ENCODE measurements around the gene ALG5.

The ALG5 gene

GRCh38 chr13:36921631-36922301 is 77.4 kb downstream of the ALG5 start:
- CTCF ChIA-PET, result no interaction called here
- no peak for DNase-seq (ENCODE audit: low read depth, low spot score)
- H3K4me3 ChIP-seq (ENCODE audit: low read depth, low read length), result no peak overlapping the region
- TF ChIP-seq CTCF (IDR thresholded peaks at IDR 0.05; ENCODE audit: insufficient read depth, low read length, missing control alignments), result no peak
- POLR2A ChIA-PET, result no interaction called here

DNA sequence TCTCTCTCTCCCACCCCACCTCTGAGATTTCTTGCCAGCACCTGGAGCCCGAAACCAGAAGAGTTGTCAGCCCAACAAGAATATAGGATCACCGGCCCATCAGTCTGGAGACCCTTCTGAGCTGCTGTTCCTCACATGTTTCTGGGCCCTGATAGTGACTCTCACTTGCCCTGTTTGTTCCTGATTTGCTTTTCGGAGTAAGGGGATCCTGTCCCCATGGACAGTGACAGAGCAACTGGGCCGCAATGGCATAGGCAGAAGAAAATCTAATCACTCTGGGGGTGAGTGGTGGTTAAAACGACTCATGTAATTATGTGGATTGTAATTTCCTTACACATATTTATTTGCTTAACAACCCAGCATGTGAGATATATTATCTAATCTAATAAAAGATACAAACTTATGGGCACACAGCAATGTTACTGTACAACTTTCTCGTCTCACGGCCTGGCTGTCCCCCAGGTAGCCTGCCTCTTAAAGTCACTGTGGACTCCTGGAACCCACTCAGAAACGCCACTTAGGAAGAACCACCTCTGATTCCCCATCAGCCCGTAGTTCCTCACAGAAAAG is 78.4 kb downstream of the ALG5 start:
- TF ChIP-seq CTCF (IDR thresholded peaks at IDR 0.05; ENCODE audit: insufficient read depth, low read length, missing control alignments), result no peak
- peak overlapping the region; percentile 74 for H3K4me3 ChIP-seq (ENCODE audit: low read depth, low read length)
- DNase-seq (ENCODE audit: low read depth, low spot score), result no peak
- POLR2A ChIA-PET, result no interaction called here
- CTCF ChIA-PET, result no interaction called here

- DNase-seq (ENCODE audit: low read depth, low spot score), result no peak
- TF ChIP-seq CTCF (IDR thresholded peaks at IDR 0.05; ENCODE audit: insufficient read depth, low read length, missing control alignments), result no peak
- CTCF ChIA-PET, result no interaction called here
- peak within 1 kb of the TSS; percentile 74 for H3K4me3 ChIP-seq (ENCODE audit: low read depth, low read length)
- POLR2A ChIA-PET, result interaction anchor here (1.1 kb wide), 1 partner anchor 80 kb away, joined by 5 read pairs; no protein-coding TSS in a partner anchor
Observed at GRCh38 chr13:36919833-36920615, 79.1 kb downstream of the ALG5 start, which contains the start of gene SMAD9. Gene SMAD9, minus strand, starts transcription at chr13:36920238. Its CDS starts 40,549 bp downstream, at chr13:36879689.

DNA sequence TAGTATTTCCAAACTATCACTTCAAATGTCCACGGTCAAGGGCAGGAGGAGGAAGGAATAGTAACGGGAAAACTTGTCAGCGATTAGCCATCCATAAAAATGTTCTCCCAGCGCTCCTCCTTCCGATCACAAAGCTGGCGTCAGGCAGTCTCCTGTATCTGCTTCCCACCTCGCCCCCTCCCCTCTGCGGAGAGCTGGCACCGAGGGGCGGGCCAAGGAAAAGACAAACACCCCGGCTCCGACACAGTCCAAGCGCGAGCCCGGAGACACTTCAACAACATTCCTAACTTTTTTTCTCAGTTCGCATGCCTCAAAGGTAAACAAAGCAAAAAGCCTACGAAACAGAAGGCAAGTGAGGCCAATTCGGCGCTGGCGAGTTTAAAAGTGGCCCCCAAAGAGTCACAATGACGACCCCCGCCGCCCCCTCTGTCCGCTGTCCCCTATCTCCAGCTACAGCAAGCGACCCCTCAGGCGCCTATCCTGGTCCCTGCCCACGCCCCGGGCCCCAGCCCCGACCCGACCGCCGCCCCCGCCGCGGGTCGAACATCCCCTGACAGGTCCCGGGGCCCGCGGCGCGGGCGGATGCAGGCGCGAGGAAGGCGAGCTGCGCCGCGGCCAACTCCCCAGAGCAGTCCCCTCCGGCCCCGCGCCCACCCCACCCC is 79.8 kb downstream of the ALG5 start:
- no peak for DNase-seq (ENCODE audit: low read depth, low spot score)
- POLR2A ChIA-PET, result interaction anchor here (1.1 kb wide), 1 partner anchor 81 kb away, joined by 5 read pairs; no protein-coding TSS in a partner anchor
- TF ChIP-seq CTCF (IDR thresholded peaks at IDR 0.05; ENCODE audit: insufficient read depth, low read length, missing control alignments), result no peak
- H3K4me3 ChIP-seq (ENCODE audit: low read depth, low read length), result peak overlapping the region; percentile 74
- CTCF ChIA-PET, result no interaction called here

DNA sequence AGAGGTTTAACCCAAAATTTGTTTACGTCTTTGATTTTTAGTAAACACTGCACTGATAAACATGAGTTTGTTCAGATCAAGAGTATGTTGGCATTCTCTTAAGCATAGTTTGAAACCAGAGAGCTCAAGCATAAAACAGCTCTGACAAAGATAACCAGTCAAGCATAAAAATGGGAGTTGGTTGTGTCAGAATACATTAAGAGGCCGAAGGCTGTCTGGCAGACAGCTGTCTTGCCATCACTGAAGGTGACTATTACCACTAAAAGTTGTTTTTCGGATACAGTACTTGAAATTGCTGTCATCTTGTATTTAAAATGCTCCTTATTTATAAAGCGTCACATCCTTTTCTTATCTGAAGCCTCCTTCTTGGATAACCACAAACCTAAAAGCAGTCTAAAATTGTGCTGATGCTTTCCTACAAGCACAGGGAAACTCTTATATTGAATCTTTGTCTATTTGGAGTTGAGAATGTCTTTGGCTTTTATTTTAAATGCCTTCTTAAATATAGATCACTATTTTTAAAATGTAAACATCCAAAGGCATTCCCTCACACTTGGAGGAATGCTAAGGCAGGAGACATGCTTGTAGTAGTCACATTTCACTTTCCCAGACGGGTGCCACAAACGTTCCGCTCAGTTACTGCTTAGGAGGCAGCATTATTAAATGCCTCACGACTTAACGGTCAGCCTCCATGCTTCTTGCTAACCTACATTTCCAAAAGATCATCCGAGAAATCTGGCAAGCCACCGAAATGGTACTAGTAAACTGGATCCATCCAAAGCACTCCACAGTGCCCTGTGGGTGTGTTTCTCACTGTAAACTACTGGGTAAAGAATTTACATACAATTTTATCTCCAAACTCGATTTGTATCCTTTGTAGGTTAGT is 80.7 kb downstream of the ALG5 start:
- ChIA-PET CTCF (interaction anchor here (1.9 kb wide), 1 partner anchor 60 kb away, joined by 7 read pairs; no protein-coding TSS in a partner anchor), POLR2A (no interaction called here)
- peak overlapping the region; percentile 74 for H3K4me3 ChIP-seq (ENCODE audit: low read depth, low read length)
- no peak for TF ChIP-seq CTCF (IDR thresholded peaks at IDR 0.05; ENCODE audit: insufficient read depth, low read length, missing control alignments)
- DNase-seq (ENCODE audit: low read depth, low spot score), result no peak
